GM12878 (cell line): ENCODE data around the gene SIRT3. TPM values are rescaled to one million over a fixed set of nuclear protein-coding genes. Genes with fewer than 3 reads are reported as not detected.

Experiments
- ATAC-seq: fragments of 200-7000 bp; cut with Tn5 transposase; 3 replicates; pipeline ENCODE4 v1.9.1; 2020; ENCODE audit warnings: mild to moderate bottlenecking, moderate library complexity
- BruUV-seq: library from RNA; stranded (reverse); fragments of 400-500 nt; replicated peaks from 2 replicates; lab custom pipeline; 2021; lab: Mats Ljungman, UMichigan
- CTCF ChIA-PET: fragments of 300-600 bp; sonication (Branson Sonifier 250); formaldehyde crosslinking; extraction: SDS; loops from one replicate; lab custom pipeline; 2021; ENCODE audit warnings: inconsistent platforms; lab: Yijun Ruan, JAX
- POLR2A ChIA-PET: fragments of 350-600 bp; formaldehyde crosslinking; extraction: SDS; loops from one replicate; lab custom pipeline; 2021; ENCODE audit warnings: inconsistent platforms; lab: Charles Lee
- RAD21 ChIA-PET: fragments of 300-600 bp; sonication (Branson Sonifier 250); formaldehyde crosslinking; loops from one replicate; lab custom pipeline; 2023; ENCODE audit warnings: antibody characterized with exemption; ENCODE audit not compliant: unreplicated experiment; lab: Charles Lee
- SMC1A ChIA-PET: fragments of 300-600 bp; sonication (Branson Sonifier 250); formaldehyde crosslinking; loops from one replicate; lab custom pipeline; 2023; ENCODE audit not compliant: unreplicated experiment, uncharacterized antibody; lab: Charles Lee
- DNase-seq: peaks from one replicate; pipeline ENCODE4 v3.0.0-alpha.2; 2011; ENCODE audit warnings: low read depth, low spot score
- FAIRE-seq: peaks from 3 replicates; lab custom pipeline; 2011; peaks lifted over from hg19 to GRCh38; lab: Jason Lieb, UNC
- H2AFZ ChIP-seq: 2 replicates; pipeline ENCODE4 v1.6.0; 2011; ENCODE audit warnings: low read depth, low read length, control low read depth; ENCODE audit not compliant: control insufficient read depth
- H3K27ac ChIP-seq: 2 replicates; pipeline ENCODE4 v1.5.1; 2011; ENCODE audit warnings: control low read depth; ENCODE audit not compliant: control insufficient read depth, insufficient read depth
- H3K27me3 ChIP-seq, 2 experiments: replicated peaks in 1 of 2; 2 replicates each; pipeline versions ENCODE4 v1.6.0 to v1.6.1; 2011; ENCODE audit warnings: low read length in 1 of 2; ENCODE audit not compliant: control insufficient read depth in 2 of 2, insufficient read depth in 2 of 2
- H3K36me3 ChIP-seq, 2 experiments: 2 replicates each; pipeline ENCODE4 v1.5.1; 2011; ENCODE audit warnings: low read length in 1 of 2; ENCODE audit not compliant: control insufficient read depth in 2 of 2, insufficient read depth in 2 of 2
- H3K4me1 ChIP-seq: 2 replicates; pipeline ENCODE4 v1.6.1; 2011; ENCODE audit warnings: mild to moderate bottlenecking, low read length, moderate library complexity, mixed read lengths; ENCODE audit not compliant: control insufficient read depth, insufficient read depth
- H3K4me2 ChIP-seq: 2 replicates; pipeline ENCODE4 v1.6.0; 2011; ENCODE audit warnings: control low read depth; ENCODE audit not compliant: control insufficient read depth, insufficient read depth
- H3K4me3 ChIP-seq: fragments of 200-600 bp; sonication (generic); 2 replicates; pipeline ENCODE4 v1.5.1; 2016
- H3K79me2 ChIP-seq: 2 replicates; pipeline ENCODE4 v1.6.0; 2011; ENCODE audit warnings: low read length; ENCODE audit not compliant: control insufficient read depth, insufficient read depth
- H3K9ac ChIP-seq: 2 replicates; pipeline ENCODE4 v1.8.0; 2011; ENCODE audit warnings: low read length, control low read depth, mixed read lengths; ENCODE audit not compliant: control insufficient read depth, insufficient read depth
- H3K9me3 ChIP-seq: replicated peaks from 3 replicates; pipeline ENCODE4 v1.5.1; 2011; ENCODE audit warnings: mild to moderate bottlenecking, low read length; ENCODE audit not compliant: control insufficient read depth, insufficient read depth
- H4K20me1 ChIP-seq: 2 replicates; pipeline ENCODE4 v1.6.0; 2011; ENCODE audit not compliant: control insufficient read depth, insufficient read depth
- POLR2A ChIP-seq: IDR thresholded peaks from 2 replicates; pipeline ENCODE4 v1.6.1; 2011; ENCODE audit warnings: low read depth, mild to moderate bottlenecking, low read length
- SKIL ChIP-seq: fragments of 450-650 bp; IDR thresholded peaks from 2 replicates; pipeline ENCODE4 v1.6.1; 2017; ENCODE audit warnings: mild to moderate bottlenecking, low read depth, inconsistent platforms; ENCODE audit not compliant: poor library complexity, severe bottlenecking
- SMAD5 ChIP-seq: IDR thresholded peaks from 2 replicates; pipeline ENCODE4 v1.6.1; 2016; ENCODE audit warnings: antibody characterized with exemption, low read depth
- WGBS: methylation state at CpG from one replicate; pipeline ENCODE4 v1.1.6; 2016; ENCODE audit warnings: low lambda C conversion rate; ENCODE audit not compliant: insufficient replicate concordance, insufficient coverage; ENCODE audit errors: missing lambda C conversion rate; 5-methylcytosine and 5-hydroxymethylcytosine counted together
- in situ Hi-C: fragments of 300-500 bp; cut with MboI; formaldehyde crosslinking; loops from 9 replicates; pipeline ENCODE4 v1.14.3; 2018; ENCODE audit warnings: mixed read lengths
- intact Hi-C: fragments of 100-400 bp; cut with micrococcal nuclease; formaldehyde crosslinking; loops from one replicate; pipeline ENCODE4 v1.14.2; 2022; ENCODE audit not compliant: unreplicated experiment
- polyA plus RNA-seq, 11 experiments: library from polyadenylated mRNA; depleted of rRNA in 4 of 11; unstranded in 6 of 11; stranded (reverse) in 5 of 11; fragments of >200 nt; fragmentation: Nextera tagmentation in 4 of 11; fragmentation: Illumina TruSeq in 1 of 11; extraction: Ambion mirVana in 4 of 11; extraction: Trizol in 1 of 11; gene quantifications; 1 replicate in 1 of 11; 2 replicates in 10 of 11; pipeline versions ENCODE4 v1.2.1 to v1.2.3, GENCODE V29; 2011 to 2016; ENCODE audit warnings: inconsistent platforms in 2 of 11, missing spikeins in 2 of 11, low read depth in 1 of 11
- total RNA-seq, 4 experiments: library from RNA; depleted of rRNA in 3 of 4; stranded (reverse); fragments of >200 nt in 3 of 4; fragmentation: Illumina TruSeq in 1 of 4; extraction: Trizol in 1 of 4; gene quantifications; 2 replicates each; pipeline versions ENCODE4 v1.2.1 to v1.2.3, GENCODE V29; 2013 to 2021

The SIRT3 gene
- total and polyA plus RNA-seq, 10 of the 15 experiments (the other 5 are each of a cell fraction or from before 2014, with no cell fraction given) = 0.90 to 23.2 (median 12.6) TPM

- Histone ChIP-seq H2AFZ (no peak overlapping the region), H3K4me2 (no peak overlapping the region), H3K9me3 (no peaks in the 10 kb centered on the region), H3K27ac (no peak overlapping the region)
- ChIA-PET RAD21 (no interaction called here), CTCF (interaction anchor here (0.5 kb wide), 1 partner anchor 43 kb away, joined by 3 read pairs; no protein-coding TSS in a partner anchor), POLR2A (no interaction called here)
- 65% methylated on average over 8 of the region's 8 CpGs for WGBS
- intact Hi-C loops (loop anchor here (10.0 kb wide), 1 partner anchor 245 kb away; the partner anchor contains the start of gene ANO9), in situ Hi-C loops (loop anchor here (10.0 kb wide), 1 partner anchor 165 kb away; the partner anchor contains the start of gene B4GALNT4)
- no peak for DNase-seq
- TF ChIP-seq SMAD5 = no peak
- TF ChIP-seq POLR2A = peak; percentile 15; the same call in 1 of the 2 replicates
- TF ChIP-seq, all 136 proteins: peak for 1
- BruUV-seq = no TSS peak
- ATAC-seq (0 out of 3 replicates have a peak, but pooled peaks have one; percentile 18), FAIRE-seq (no peak)
- H3K36me3 ChIP-seq = peaks cover 0 to 9% of the 10 kb centered on the region in 2 experiments; a peak in 3 of 4 replicates
- SMC1A ChIA-PET = no interaction called here
- peaks cover 2% of the 10 kb centered on the region; the same call in 1 of the 2 replicates for H3K79me2 ChIP-seq
- no peak overlapping the region for H3K9ac ChIP-seq
- peaks cover 6% of the 10 kb centered on the region; the same call in 1 of the 2 replicates for H4K20me1 ChIP-seq
- no peaks in the 10 kb centered on the region for H3K27me3 ChIP-seq
- no peak overlapping the region for H3K4me3 ChIP-seq
- no peaks in the 10 kb centered on the region for H3K4me1 ChIP-seq
Observed at GRCh38 chr11:199782-200181, 36.4 kb downstream of the SIRT3 start.

DNA sequence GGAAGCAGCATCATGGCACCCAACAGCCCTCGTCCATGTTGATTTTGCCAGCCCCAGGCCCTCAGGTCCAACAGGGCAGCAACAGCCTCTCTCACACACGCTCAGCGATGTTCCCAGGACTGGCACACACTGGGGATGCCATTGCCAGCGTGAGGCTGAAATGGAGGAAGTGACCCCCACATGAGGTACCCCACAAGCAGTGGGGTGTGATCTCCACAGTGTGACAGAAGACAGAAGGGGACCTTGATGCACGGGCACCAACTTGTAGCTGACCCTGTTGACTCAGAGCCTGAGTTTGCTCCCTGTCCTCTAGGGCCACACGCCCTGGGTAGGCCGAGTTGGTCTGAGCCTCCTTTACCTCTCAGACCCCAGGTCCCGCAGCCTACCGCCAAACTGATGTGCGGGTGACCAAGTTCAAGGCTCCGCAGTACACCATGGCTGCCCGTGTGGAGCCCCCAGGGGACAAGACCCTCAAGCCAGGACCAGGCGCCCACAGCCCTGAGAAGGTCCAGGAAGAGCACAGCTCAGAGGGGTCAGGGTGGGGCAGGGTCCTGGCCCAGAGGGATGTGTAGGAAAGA, 37.0 kb downstream of the SIRT3 start:
- SMC1A ChIA-PET = no interaction called here
- RAD21 ChIA-PET = no interaction called here
- Histone ChIP-seq H3K4me3 (no peak overlapping the region), H3K27ac (no peak overlapping the region), H3K79me2 (no peaks in the 10 kb centered on the region; the same call in 1 of the 2 replicates), H3K9ac (no peak overlapping the region), H3K36me3 (peaks cover 0 to 3% of the 10 kb centered on the region in 2 experiments; a peak in 1 of 4 replicates), H3K9me3 (no peaks in the 10 kb centered on the region), H3K4me1 (no peaks in the 10 kb centered on the region), H2AFZ (no peak overlapping the region), H3K27me3 (no peaks in the 10 kb centered on the region), H4K20me1 (0 out of 2 replicates have a peak, but pooled peaks cover 3% of the 10 kb centered on the region), H3K4me2 (no peak overlapping the region)
- DNase-seq (no peak), ATAC-seq (no peak), FAIRE-seq (no peak)
- in situ Hi-C loops = no loop called here
- BruUV-seq = no TSS peak
- 80% methylated on average over 13 of the region's 13 CpGs for WGBS
- POLR2A ChIA-PET = no interaction called here
- no peak for TF ChIP-seq SKIL
- TF ChIP-seq POLR2A = peak; percentile 36
- intact Hi-C loops = no loop called here
- CTCF ChIA-PET = interaction anchor here (0.5 kb wide), 1 partner anchor 43 kb away, joined by 3 read pairs; no protein-coding TSS in a partner anchor
